HG03159 (cell line): ENCODE data around the gene FMNL2.

ENCODE experiments used
- ATAC-seq: cut with Tn5 transposase; IDR thresholded peaks from one replicate; pipeline ENCODE4 v1.9.1; 2021; ENCODE audit warnings: mild to moderate bottlenecking, moderate library complexity; ENCODE audit not compliant: unreplicated experiment

The FMNL2 gene

GRCh38 chr2:152337511-152337903 lies 2.5 kb downstream of the FMNL2 start:
- ATAC-seq: no peak

GRCh38 chr2:152339556-152340286 lies 4.7 kb downstream of the FMNL2 start:
- no peak for ATAC-seq

GRCh38 chr2:152342259-152343046 lies 7.5 kb downstream of the FMNL2 start:
- ATAC-seq: no peak

- no peak for ATAC-seq
These were observed 8.5 kb downstream of the FMNL2 start for GRCh38 chr2:152343426-152343825.

GRCh38 chr2:152344579-152345195 lies 9.7 kb downstream of the FMNL2 start:
- no peak for ATAC-seq

- no peak for ATAC-seq
These were observed 12.1 kb downstream of the FMNL2 start for GRCh38 chr2:152347076-152347475.

GRCh38 chr2:152348388-152348787 lies 13.4 kb downstream of the FMNL2 start:
- ATAC-seq: no peak

- ATAC-seq: no peak
These were observed 14.4 kb downstream of the FMNL2 start for GRCh38 chr2:152349416-152349815.

GRCh38 chr2:152350155-152350679 lies 15.2 kb downstream of the FMNL2 start:
- no peak for ATAC-seq

GRCh38 chr2:152352616-152353015 lies 17.6 kb downstream of the FMNL2 start:
- no peak for ATAC-seq

GRCh38 chr2:152353364-152353763 lies 18.4 kb downstream of the FMNL2 start:
- ATAC-seq: no peak

- ATAC-seq: no peak
These were observed 19.2 kb downstream of the FMNL2 start for GRCh38 chr2:152354069-152354755.

GRCh38 chr2:152354909-152355308 lies 19.9 kb downstream of the FMNL2 start:
- ATAC-seq: no peak

GRCh38 chr2:152355409-152355831 lies 20.4 kb downstream of the FMNL2 start:
- no peak for ATAC-seq

GRCh38 chr2:152359573-152360363 lies 24.8 kb downstream of the FMNL2 start:
- no peak for ATAC-seq

- no peak for ATAC-seq
These were observed 29.0 kb downstream of the FMNL2 start for GRCh38 chr2:152363936-152364335.

- peak; percentile 84 for ATAC-seq
These were observed 32.8 kb downstream of the FMNL2 start for GRCh38 chr2:152367547-152368390.

- ATAC-seq: no peak
These were observed 34.3 kb downstream of the FMNL2 start for GRCh38 chr2:152369176-152369860.

GRCh38 chr2:152370783-152371182 lies 35.8 kb downstream of the FMNL2 start:
- ATAC-seq: no peak
